NCI-H1436 (cell line): ENCODE data around the gene RPP30.

Experiments
- DNase-seq: peaks from one replicate; lab custom pipeline; 2025; lab: John Stamatoyannopoulos, UW

RPP30 gene

GRCh38 chr10:90871766-90872647 lies at the start of gene RPP30:
Gene RPP30, plus strand, starts transcription at chr10:90871974. Its CDS starts 13 bp downstream, at chr10:90871987.
- DNase-seq, result peak; percentile 62

GRCh38 chr10:90822508-90822907 lies 49.3 kb upstream of the RPP30 start:
- DNase-seq, result no peak

GRCh38 chr10:90832111-90832510 lies 39.7 kb upstream of the RPP30 start:
- no peak for DNase-seq

- DNase-seq, result no peak
These were observed 37.4 kb upstream of the RPP30 start for GRCh38 chr10:90834326-90834725.

GRCh38 chr10:90837486-90837885 lies 34.3 kb upstream of the RPP30 start:
- no peak for DNase-seq

GRCh38 chr10:90842725-90843124 lies 29.0 kb upstream of the RPP30 start:
- no peak for DNase-seq

- no peak for DNase-seq
These were observed 26.0 kb upstream of the RPP30 start for GRCh38 chr10:90845726-90846125.

GRCh38 chr10:90846746-90847145 lies 25.0 kb upstream of the RPP30 start:
- no peak for DNase-seq

- no peak for DNase-seq
These were observed 24.3 kb upstream of the RPP30 start for GRCh38 chr10:90847436-90847835.

- DNase-seq, result no peak
These were observed 21.6 kb upstream of the RPP30 start for GRCh38 chr10:90849956-90850749.

- DNase-seq, result no peak
These were observed 16.6 kb upstream of the RPP30 start for GRCh38 chr10:90855126-90855525.

- DNase-seq, result no peak
These were observed 15.5 kb upstream of the RPP30 start for GRCh38 chr10:90856261-90856660.

- DNase-seq, result no peak
These were observed 14.7 kb upstream of the RPP30 start for GRCh38 chr10:90856964-90857634.

- peak; percentile 22 for DNase-seq
These were observed 13.9 kb upstream of the RPP30 start, which contains the start of gene HTR7 for GRCh38 chr10:90857635-90858460. Gene HTR7, minus strand, starts transcription at chr10:90858039. Its CDS starts 368 bp downstream, at chr10:90857671.

GRCh38 chr10:90858461-90858968 lies 13.3 kb upstream of the RPP30 start:
- no peak for DNase-seq

- DNase-seq, result no peak
These were observed 12.4 kb upstream of the RPP30 start for GRCh38 chr10:90859321-90859751.

- DNase-seq, result no peak
These were observed 11.0 kb upstream of the RPP30 start for GRCh38 chr10:90860790-90861189.

GRCh38 chr10:90862908-90863514 lies 8.8 kb upstream of the RPP30 start:
- no peak for DNase-seq

- no peak for DNase-seq
These were observed 6.4 kb upstream of the RPP30 start for GRCh38 chr10:90865401-90865800.

- no peak for DNase-seq
These were observed 5.7 kb upstream of the RPP30 start for GRCh38 chr10:90866050-90866598.
